Kidney glomerular epithelial cell (primary cell): ENCODE results near the gene LRCH3.
"Not testable (repeated sequence)": the region's sequence is repeated elsewhere in the genome, so short reads cannot be mapped to it uniquely, and the experiment has no call there.

Experiments used
- DNase-seq: peaks from one replicate; lab custom pipeline; 2025; lab: John Stamatoyannopoulos, UW

Gene LRCH3

GRCh38 chr3:197883541-197883940 is 92.5 kb downstream of the LRCH3 start:
- DNase-seq, result no peak

DNA sequence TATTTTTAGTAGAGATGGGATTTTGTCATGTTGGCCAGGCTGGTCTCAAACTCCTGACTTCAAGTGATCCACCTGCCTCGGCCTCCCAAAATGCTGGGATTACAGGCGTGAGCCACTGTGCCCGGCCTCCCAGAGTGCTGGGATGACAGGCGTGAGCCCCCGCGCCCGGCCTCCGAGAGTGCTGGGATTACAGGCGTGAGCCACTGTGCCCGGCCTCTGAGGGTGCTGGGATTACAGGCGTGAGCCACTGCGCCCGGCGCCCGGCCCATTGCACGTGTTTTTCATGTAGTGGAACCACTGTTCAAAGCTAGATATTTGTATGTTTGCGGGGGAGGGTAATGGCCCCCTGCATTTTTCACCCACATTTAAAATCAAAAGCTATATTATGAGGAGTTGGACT is 93.3 kb downstream of the LRCH3 start:
- not testable (repeated sequence) for DNase-seq

DNA sequence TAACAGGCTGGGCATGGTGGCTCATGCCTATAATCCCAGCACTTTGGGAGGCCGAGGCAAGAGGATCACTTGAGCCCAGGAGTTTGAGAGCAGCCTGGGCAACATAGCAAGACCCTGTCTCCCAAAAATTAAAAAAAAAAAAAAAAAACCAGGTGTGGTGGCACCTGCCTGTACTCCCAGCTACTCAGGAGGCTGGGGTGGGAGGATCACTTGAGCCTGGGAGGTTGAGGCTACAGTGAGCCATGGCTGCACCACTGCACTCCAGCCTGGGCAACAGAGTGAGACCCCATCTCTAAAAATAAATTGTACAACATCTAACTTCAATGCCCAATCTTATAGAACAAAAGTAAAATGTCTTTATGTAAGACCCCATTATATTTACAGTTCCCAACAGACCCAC is 95.0 kb downstream of the LRCH3 start:
- DNase-seq, result not testable (repeated sequence)

DNA sequence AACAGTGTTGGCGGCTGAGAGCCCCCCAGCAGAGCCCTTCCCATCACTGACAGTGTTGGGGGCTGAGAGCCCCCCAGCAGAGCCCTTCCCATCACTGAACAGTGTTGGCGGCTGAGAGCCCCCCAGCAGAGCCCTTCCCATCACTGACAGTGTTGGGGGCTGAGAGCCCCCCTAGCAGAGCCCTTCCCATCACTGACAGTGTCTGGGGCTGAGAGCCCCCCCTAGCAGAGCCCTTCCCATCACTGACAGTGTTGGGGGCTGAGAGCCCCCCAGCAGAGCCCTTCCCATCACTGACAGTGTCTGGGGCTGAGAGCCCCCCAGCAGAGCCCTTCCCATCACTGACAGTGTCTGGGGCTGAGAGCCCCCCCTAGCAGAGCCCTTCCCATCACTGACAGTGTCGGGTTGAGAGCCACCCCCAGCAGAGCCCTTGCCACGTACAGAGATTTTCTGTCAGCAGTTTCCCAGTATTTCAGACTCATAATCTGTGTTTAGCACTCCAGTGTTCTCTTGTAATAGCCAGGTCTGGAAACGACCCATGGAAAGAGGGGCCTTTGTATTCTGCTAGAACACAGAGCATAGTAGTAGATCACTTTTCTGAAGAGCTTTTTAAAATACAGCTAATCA is 96.5 kb downstream of the LRCH3 start:
- not testable (repeated sequence) for DNase-seq

- no peak for DNase-seq
Measured at GRCh38 chr3:197888511-197888910, 97.5 kb downstream of the LRCH3 start.

GRCh38 chr3:197889204-197889930 is 98.3 kb downstream of the LRCH3 start:
- no peak for DNase-seq

DNA sequence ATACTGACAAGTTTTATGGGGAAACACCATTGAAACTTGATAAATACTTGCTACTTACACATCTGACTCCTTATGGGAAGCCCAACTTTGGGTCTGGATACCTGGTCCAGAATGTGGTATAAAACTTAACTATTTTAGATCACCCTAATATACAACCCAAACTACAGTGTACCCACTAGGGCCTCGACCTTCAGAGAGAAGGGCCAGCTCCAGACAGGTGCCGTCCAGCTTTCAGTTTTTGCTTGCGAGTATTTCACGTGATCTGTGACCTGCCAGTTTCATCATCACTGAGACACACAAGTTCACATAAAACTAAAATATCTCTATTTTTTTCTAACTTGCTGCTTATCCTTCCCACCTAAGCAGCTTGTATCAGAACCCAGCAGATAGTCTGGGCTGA is 99.6 kb downstream of the LRCH3 start:
- DNase-seq, result no peak

DNA sequence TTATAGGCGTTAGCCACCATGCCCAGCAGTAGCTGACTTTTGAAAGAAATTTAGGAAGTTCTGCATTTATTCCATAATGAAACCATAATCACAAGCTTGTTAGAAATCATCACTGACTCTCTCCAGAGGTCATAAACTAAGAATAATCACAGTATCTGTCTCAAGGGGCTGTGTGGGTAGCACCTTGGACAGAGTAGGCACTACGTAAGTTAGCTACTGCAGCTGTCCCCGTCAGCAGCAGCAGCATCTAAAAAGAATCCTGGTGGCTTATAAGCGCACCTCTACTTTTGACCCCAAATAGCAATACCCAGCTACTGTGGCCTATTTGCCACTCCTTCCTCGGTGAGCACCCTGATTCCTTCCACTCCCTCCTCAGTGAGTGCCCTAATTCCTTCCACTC is 101.1 kb downstream of the LRCH3 start:
- no peak for DNase-seq

GRCh38 chr3:197896421-197896820 is 105.4 kb downstream of the LRCH3 start:
- no peak for DNase-seq

GRCh38 chr3:197899833-197900478 is 108.9 kb downstream of the LRCH3 start:
- no peak for DNase-seq

GRCh38 chr3:197901626-197902025 is 110.6 kb downstream of the LRCH3 start:
- DNase-seq, result no peak

GRCh38 chr3:197906023-197906849 is 115.2 kb downstream of the LRCH3 start:
- peak; percentile 87 for DNase-seq

GRCh38 chr3:197906850-197907187 is 115.8 kb downstream of the LRCH3 start:
- no peak for DNase-seq

- no peak for DNase-seq
Measured at GRCh38 chr3:197907196-197907595, 116.1 kb downstream of the LRCH3 start.

- not testable (repeated sequence) for DNase-seq
Measured at GRCh38 chr3:197908550-197908949, 117.5 kb downstream of the LRCH3 start.

- no peak for DNase-seq
Measured at GRCh38 chr3:197908957-197909701, 118.1 kb downstream of the LRCH3 start.

DNA sequence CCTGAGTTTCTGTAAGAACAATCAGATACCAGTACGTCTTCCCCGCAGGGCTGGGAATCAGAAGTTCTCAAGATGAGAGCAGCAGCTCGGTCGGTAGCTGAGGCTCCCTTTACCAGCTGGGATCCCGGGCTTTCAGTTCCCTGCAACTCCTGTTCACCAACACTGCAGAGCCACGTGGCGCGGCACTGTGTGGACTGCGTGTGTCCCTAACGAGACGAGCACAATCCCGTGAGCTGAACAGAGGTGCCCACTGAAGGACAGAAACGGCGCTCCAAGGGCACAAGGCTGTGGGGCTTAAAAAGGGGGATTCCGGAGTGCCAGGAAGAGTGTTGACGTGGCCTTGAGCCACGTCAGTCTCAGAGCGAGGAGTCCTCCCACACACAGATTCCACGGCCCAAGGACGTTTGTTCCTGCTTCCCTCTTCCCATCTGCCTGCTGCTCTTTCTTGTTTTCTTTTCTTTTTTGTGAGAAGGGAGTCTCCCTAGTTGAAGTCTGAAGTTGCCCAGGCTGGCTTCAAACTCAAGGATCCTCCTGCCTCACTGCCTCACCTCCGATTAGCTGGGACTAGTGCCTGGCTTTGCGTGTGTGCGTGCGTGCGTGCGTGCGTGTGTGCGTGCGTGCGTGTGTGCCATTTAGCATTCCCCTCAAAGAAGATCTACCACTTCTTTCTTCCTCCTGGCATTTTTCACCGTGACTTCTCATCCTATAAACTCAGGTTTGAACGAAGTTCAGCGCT is 121.9 kb downstream of the LRCH3 start:
- peak; percentile 60 for DNase-seq

GRCh38 chr3:197913641-197914380 is 122.8 kb downstream of the LRCH3 start:
- DNase-seq, result no peak

DNA sequence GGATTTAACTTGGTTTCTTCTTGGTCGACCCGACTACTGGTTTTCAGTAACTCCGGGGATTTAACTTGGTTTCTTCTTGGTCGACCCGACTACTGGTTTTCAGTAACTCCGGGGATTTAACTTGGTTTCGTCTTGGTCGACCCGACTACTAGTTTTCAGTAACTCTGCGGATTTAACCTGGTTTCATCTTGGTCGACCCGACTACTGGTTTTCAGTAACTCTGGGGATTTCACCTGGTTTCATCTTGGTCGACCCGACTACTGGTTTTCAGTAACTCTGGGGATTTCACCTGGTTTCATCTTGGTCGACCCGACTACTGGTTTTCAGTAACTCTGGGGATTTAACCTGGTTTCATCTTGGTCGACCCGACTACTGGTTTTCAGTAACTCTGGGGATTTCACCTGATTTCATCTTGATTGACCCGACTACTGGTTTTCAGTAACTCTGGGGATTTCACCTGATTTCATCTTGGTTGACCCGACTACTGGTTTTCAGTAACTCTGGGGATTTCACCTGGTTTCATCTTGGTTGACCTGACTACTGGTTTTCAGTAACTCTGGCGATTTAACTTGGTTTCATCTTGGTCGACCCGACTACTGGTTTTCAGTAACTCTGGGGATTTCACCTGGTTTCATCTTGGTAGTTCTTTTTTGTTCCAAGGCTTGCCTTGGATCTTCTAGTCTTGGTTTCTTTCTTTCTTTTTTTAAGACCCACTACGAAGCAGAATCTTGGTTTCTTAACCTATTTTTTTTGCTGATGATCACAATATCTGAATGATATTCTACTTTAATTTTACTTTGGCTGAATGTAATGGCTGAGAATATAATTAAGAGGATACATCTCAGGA is 130.6 kb downstream of the LRCH3 start:
- not testable (repeated sequence) for DNase-seq
